Right forelimb (tissue), 1 donor: ENCODE results near the gene CREB5.
"Not testable (repeated sequence)": the region's sequence is repeated elsewhere in the genome, so short reads cannot be mapped to it uniquely, and the experiment has no call there.

Experiments used
- DNase-seq: peaks from one replicate; pipeline ENCODE4 v3.0.0-alpha.2; 2018

Gene CREB5

GRCh38 chr7:28517606-28518005, 105.3 kb downstream of the CREB5 start:
- DNase-seq = no peak

- DNase-seq = no peak
Observed at GRCh38 chr7:28520074-28521015, 108.0 kb downstream of the CREB5 start.

GRCh38 chr7:28524978-28525377, 112.7 kb downstream of the CREB5 start:
- DNase-seq = no peak

GRCh38 chr7:28528899-28529298, 116.6 kb downstream of the CREB5 start:
- DNase-seq = no peak

- DNase-seq = no peak
Observed at GRCh38 chr7:28529755-28530154, 117.4 kb downstream of the CREB5 start.

GRCh38 chr7:28530175-28530802, 118.0 kb downstream of the CREB5 start:
- no peak for DNase-seq

- no peak for DNase-seq
Observed at GRCh38 chr7:28530803-28531175, 118.5 kb downstream of the CREB5 start.

GRCh38 chr7:28531291-28531690, 119.0 kb downstream of the CREB5 start:
- no peak for DNase-seq

- no peak for DNase-seq
Observed at GRCh38 chr7:28532181-28532580, 119.9 kb downstream of the CREB5 start.

GRCh38 chr7:28533267-28533666, 120.9 kb downstream of the CREB5 start:
- no peak for DNase-seq

- peak; percentile 65 for DNase-seq
Observed at GRCh38 chr7:28533731-28534531, 121.6 kb downstream of the CREB5 start.

GRCh38 chr7:28536259-28536658, 123.9 kb downstream of the CREB5 start:
- DNase-seq = peak; percentile 68

- DNase-seq = no peak
Observed at GRCh38 chr7:28539289-28539981, 127.1 kb downstream of the CREB5 start.

- DNase-seq = no peak
Observed at GRCh38 chr7:28542410-28542809, 130.1 kb downstream of the CREB5 start.

- no peak for DNase-seq
Observed at GRCh38 chr7:28544453-28545117, 132.3 kb downstream of the CREB5 start.

GRCh38 chr7:28546067-28546466, 133.7 kb downstream of the CREB5 start:
- DNase-seq = no peak

- no peak for DNase-seq
Observed at GRCh38 chr7:28547115-28547514, 134.8 kb downstream of the CREB5 start.

- DNase-seq = no peak
Observed at GRCh38 chr7:28548416-28548815, 136.1 kb downstream of the CREB5 start.

- no peak for DNase-seq
Observed at GRCh38 chr7:28549998-28550397, 137.7 kb downstream of the CREB5 start.

GRCh38 chr7:28550580-28551186, 138.4 kb downstream of the CREB5 start:
- DNase-seq = no peak

GRCh38 chr7:28551331-28551730, 139.0 kb downstream of the CREB5 start:
- DNase-seq = no peak

GRCh38 chr7:28551766-28552165, 139.4 kb downstream of the CREB5 start:
- not testable (repeated sequence) for DNase-seq
